ENCODE results near the gene RPS27L.

GRCh38 chr15:63109498-63109897 lies 47.8 kb downstream of the RPS27L start:
- no peak for TF ChIP-seq CTCF (conservative IDR thresholded peaks at IDR 0.05 in 1 of 2, IDR thresholded peaks at IDR 0.05 in 1 of 2; ENCODE audit: low read depth in 1 of 2, low read length in 2 of 2)
- TF ChIP-seq EZH2 (IDR thresholded peaks at IDR 0.05; ENCODE audit: low read length, missing control alignments), result no peak
